GM12878 (cell line): Measurements from ENCODE around the gene GPC3. TPM values are rescaled to one million over a fixed set of nuclear protein-coding genes. Genes with fewer than 3 reads are reported as not detected.

Experiments used
- ATAC-seq: fragments of 200-7000 bp; cut with Tn5 transposase; 3 replicates; pipeline ENCODE4 v1.9.1; 2020; ENCODE audit warnings: mild to moderate bottlenecking, moderate library complexity
- BruUV-seq: library from RNA; stranded (reverse); fragments of 400-500 nt; replicated peaks from 2 replicates; lab custom pipeline; 2021; lab: Mats Ljungman, UMichigan
- CTCF ChIA-PET: fragments of 300-600 bp; sonication (Branson Sonifier 250); formaldehyde crosslinking; extraction: SDS; loops from one replicate; lab custom pipeline; 2021; ENCODE audit warnings: inconsistent platforms; lab: Yijun Ruan, JAX
- POLR2A ChIA-PET: fragments of 350-600 bp; formaldehyde crosslinking; extraction: SDS; loops from one replicate; lab custom pipeline; 2021; ENCODE audit warnings: inconsistent platforms; lab: Charles Lee
- RAD21 ChIA-PET: fragments of 300-600 bp; sonication (Branson Sonifier 250); formaldehyde crosslinking; loops from one replicate; lab custom pipeline; 2023; ENCODE audit warnings: antibody characterized with exemption; ENCODE audit not compliant: unreplicated experiment; lab: Charles Lee
- SMC1A ChIA-PET: fragments of 300-600 bp; sonication (Branson Sonifier 250); formaldehyde crosslinking; loops from one replicate; lab custom pipeline; 2023; ENCODE audit not compliant: unreplicated experiment, uncharacterized antibody; lab: Charles Lee
- DNase-seq: peaks from one replicate; pipeline ENCODE4 v3.0.0-alpha.2; 2011; ENCODE audit warnings: low read depth, low spot score
- FAIRE-seq: peaks from 3 replicates; lab custom pipeline; 2011; peaks lifted over from hg19 to GRCh38; lab: Jason Lieb, UNC
- H2AFZ ChIP-seq: 2 replicates; pipeline ENCODE4 v1.6.0; 2011; ENCODE audit warnings: low read depth, low read length, control low read depth; ENCODE audit not compliant: control insufficient read depth
- H3K27ac ChIP-seq: 2 replicates; pipeline ENCODE4 v1.5.1; 2011; ENCODE audit warnings: control low read depth; ENCODE audit not compliant: control insufficient read depth, insufficient read depth
- H3K27me3 ChIP-seq, 2 experiments: replicated peaks in 1 of 2; 2 replicates each; pipeline versions ENCODE4 v1.6.0 to v1.6.1; 2011; ENCODE audit warnings: low read length in 1 of 2; ENCODE audit not compliant: control insufficient read depth in 2 of 2, insufficient read depth in 2 of 2
- H3K36me3 ChIP-seq, 2 experiments: 2 replicates each; pipeline ENCODE4 v1.5.1; 2011; ENCODE audit warnings: low read length in 1 of 2; ENCODE audit not compliant: control insufficient read depth in 2 of 2, insufficient read depth in 2 of 2
- H3K4me1 ChIP-seq: 2 replicates; pipeline ENCODE4 v1.6.1; 2011; ENCODE audit warnings: mild to moderate bottlenecking, low read length, moderate library complexity, mixed read lengths; ENCODE audit not compliant: control insufficient read depth, insufficient read depth
- H3K4me2 ChIP-seq: 2 replicates; pipeline ENCODE4 v1.6.0; 2011; ENCODE audit warnings: control low read depth; ENCODE audit not compliant: control insufficient read depth, insufficient read depth
- H3K4me3 ChIP-seq: fragments of 200-600 bp; sonication (generic); 2 replicates; pipeline ENCODE4 v1.5.1; 2016
- H3K79me2 ChIP-seq: 2 replicates; pipeline ENCODE4 v1.6.0; 2011; ENCODE audit warnings: low read length; ENCODE audit not compliant: control insufficient read depth, insufficient read depth
- H3K9ac ChIP-seq: 2 replicates; pipeline ENCODE4 v1.8.0; 2011; ENCODE audit warnings: low read length, control low read depth, mixed read lengths; ENCODE audit not compliant: control insufficient read depth, insufficient read depth
- H3K9me3 ChIP-seq: replicated peaks from 3 replicates; pipeline ENCODE4 v1.5.1; 2011; ENCODE audit warnings: mild to moderate bottlenecking, low read length; ENCODE audit not compliant: control insufficient read depth, insufficient read depth
- H4K20me1 ChIP-seq: 2 replicates; pipeline ENCODE4 v1.6.0; 2011; ENCODE audit not compliant: control insufficient read depth, insufficient read depth
- BMI1 ChIP-seq: fragments of 450-650 bp; IDR thresholded peaks from 2 replicates; pipeline ENCODE4 v1.6.1; 2016; ENCODE audit warnings: mild to moderate bottlenecking, moderate library complexity, borderline replicate concordance
- CBX5 ChIP-seq: sonication (generic); IDR thresholded peaks from 2 replicates; pipeline ENCODE4 v1.6.1; 2016; ENCODE audit warnings: low read depth, moderate library complexity, mild to moderate bottlenecking, inconsistent platforms
- CEBPB ChIP-seq, 2 experiments: fragments of 150-350 bp in 1 of 2; IDR thresholded peaks; 2 replicates each; pipeline ENCODE4 v1.6.1; 2012 to 2014; ENCODE audit warnings: low read depth in 2 of 2, low read length in 2 of 2, borderline replicate concordance in 1 of 2, inconsistent platforms in 1 of 2
- HDAC2 ChIP-seq: fragments of 200-600 bp; sonication (generic); IDR thresholded peaks from 2 replicates; pipeline ENCODE4 v1.6.1; 2017
- MTA2 ChIP-seq: fragments of 450-650 bp; IDR thresholded peaks from 2 replicates; pipeline ENCODE4 v1.6.1; 2016; ENCODE audit warnings: low read depth, mild to moderate bottlenecking, moderate library complexity
- PKNOX1 ChIP-seq: fragments of 450-650 bp; IDR thresholded peaks from 2 replicates; pipeline ENCODE4 v1.6.1; 2016; ENCODE audit warnings: mild to moderate bottlenecking
- POLR2AphosphoS5 ChIP-seq: IDR thresholded peaks from 2 replicates; pipeline ENCODE4 v1.6.1; 2011; ENCODE audit warnings: mild to moderate bottlenecking, low read length, inconsistent platforms
- RBBP5 ChIP-seq: fragments of 200-600 bp; sonication (generic); conservative IDR thresholded peaks from 2 replicates; pipeline ENCODE4 v1.6.1; 2016
- RELB ChIP-seq: fragments of 450-650 bp; IDR thresholded peaks from 2 replicates; pipeline ENCODE4 v1.6.1; 2017; ENCODE audit warnings: low read depth, mild to moderate bottlenecking, moderate library complexity
- SMAD1 ChIP-seq: fragments of 450-650 bp; IDR thresholded peaks from 2 replicates; pipeline ENCODE4 v1.6.1; 2018; ENCODE audit warnings: mild to moderate bottlenecking, low read depth; ENCODE audit not compliant: partially characterized antibody
- SMARCA5 ChIP-seq: fragments of 450-650 bp; IDR thresholded peaks from 2 replicates; pipeline ENCODE4 v1.6.1; 2017; ENCODE audit warnings: mild to moderate bottlenecking
- SREBF2 ChIP-seq: IDR thresholded peaks from 2 replicates; pipeline ENCODE4 v1.6.1; 2012; ENCODE audit warnings: mild to moderate bottlenecking, low read length
- STAT1 ChIP-seq: fragments of 450-650 bp; conservative IDR thresholded peaks from 2 replicates; pipeline ENCODE4 v1.6.1; 2014; ENCODE audit warnings: antibody characterized with exemption, mild to moderate bottlenecking
- TARDBP ChIP-seq: IDR thresholded peaks from 2 replicates; pipeline ENCODE4 v1.6.1; 2016; ENCODE audit warnings: borderline replicate concordance
- YY1 ChIP-seq: IDR thresholded peaks from 2 replicates; pipeline ENCODE4 v1.6.1; 2011; ENCODE audit warnings: low read depth, mild to moderate bottlenecking, low read length
- ZNF592 ChIP-seq: fragments of 450-650 bp; IDR thresholded peaks from 2 replicates; pipeline ENCODE4 v1.6.1; 2017; ENCODE audit warnings: mild to moderate bottlenecking, moderate library complexity
- in situ Hi-C: fragments of 300-500 bp; cut with MboI; formaldehyde crosslinking; loops from 9 replicates; pipeline ENCODE4 v1.14.3; 2018; ENCODE audit warnings: mixed read lengths
- intact Hi-C: fragments of 100-400 bp; cut with micrococcal nuclease; formaldehyde crosslinking; loops from one replicate; pipeline ENCODE4 v1.14.2; 2022; ENCODE audit not compliant: unreplicated experiment
- polyA plus RNA-seq, 11 experiments: library from polyadenylated mRNA; depleted of rRNA in 4 of 11; unstranded in 6 of 11; stranded (reverse) in 5 of 11; fragments of >200 nt; fragmentation: Nextera tagmentation in 4 of 11; fragmentation: Illumina TruSeq in 1 of 11; extraction: Ambion mirVana in 4 of 11; extraction: Trizol in 1 of 11; gene quantifications; 1 replicate in 1 of 11; 2 replicates in 10 of 11; pipeline versions ENCODE4 v1.2.1 to v1.2.3, GENCODE V29; 2011 to 2016; ENCODE audit warnings: inconsistent platforms in 2 of 11, missing spikeins in 2 of 11, low read depth in 1 of 11
- total RNA-seq, 4 experiments: library from RNA; depleted of rRNA in 3 of 4; stranded (reverse); fragments of >200 nt in 3 of 4; fragmentation: Illumina TruSeq in 1 of 4; extraction: Trizol in 1 of 4; gene quantifications; 2 replicates each; pipeline versions ENCODE4 v1.2.1 to v1.2.3, GENCODE V29; 2013 to 2021

The GPC3 gene
- total and polyA plus RNA-seq, 10 of the 15 experiments (the other 5 are each of a cell fraction or from before 2014, with no cell fraction given), result 0.09 to 0.82 TPM; not detected in 8

- TF ChIP-seq ZNF592 (no peak), CBX5 (no peak), STAT1 (no peak)
Measured at GRCh38 chrX:133868682-133869081, 116.7 kb downstream of the GPC3 start (continued).

- ATAC-seq (no peak), FAIRE-seq (no peak), DNase-seq (no peak)
- no peaks in the 10 kb centered on the region for H3K4me1 ChIP-seq
- TF ChIP-seq SMAD1 (no peak), SREBF2 (no peak), TARDBP (no peak), POLR2AphosphoS5 (no peak), SMARCA5 (no peak), RELB (no peak), MTA2 (no peak), BMI1 (no peak), YY1 (no peak), RBBP5 (no peak), STAT1 (no peak), HDAC2 (no peak), PKNOX1 (no peak), CEBPB (IDR thresholded peaks at IDR 0.05; ENCODE audit: borderline replicate concordance in 1 of 2, low read depth in 2 of 2, low read length in 2 of 2) (no peak)
- H3K9me3 ChIP-seq, result no peaks in the 10 kb centered on the region; the same call in 2 of the 3 replicates
- ChIA-PET CTCF (interaction anchor here (0.8 to 1.4 kb wide), 3 partner anchors 16 to 54 kb away, joined by 3 to 6 read pairs (median 3); no protein-coding TSS in a partner anchor), POLR2A (no interaction called here), RAD21 (no interaction called here), SMC1A (no interaction called here)
- no peak overlapping the region for H2AFZ ChIP-seq
- no peak overlapping the region for H3K4me3 ChIP-seq
- H3K4me2 ChIP-seq, result no peak overlapping the region
- no peaks in the 10 kb centered on the region for H3K27me3 ChIP-seq
- no peak overlapping the region for H3K9ac ChIP-seq
- BruUV-seq, result no TSS peak
- no peaks in the 10 kb centered on the region for H3K79me2 ChIP-seq
- intact Hi-C loops, result no loop called here
- H4K20me1 ChIP-seq, result no peaks in the 10 kb centered on the region
- no peaks in the 10 kb centered on the region for H3K36me3 ChIP-seq
- no peak overlapping the region for H3K27ac ChIP-seq
- in situ Hi-C loops, result no loop called here
Measured at GRCh38 chrX:133868250-133868649, 117.1 kb downstream of the GPC3 start.
